ENCODE data around the gene LSAMP.

The LSAMP gene

GRCh38 chr3:116057400-116058006, 387.8 kb downstream of the LSAMP start:
- no peaks in the 10 kb centered on the region for H3K4me1 ChIP-seq (ENCODE audit: control insufficient read depth, insufficient read depth, low read length)

GRCh38 chr3:116056280-116056679, 389.0 kb downstream of the LSAMP start:
- Histone ChIP-seq H3K27ac (ENCODE audit: low read length) (no peak overlapping the region), H3K4me1 (ENCODE audit: control insufficient read depth, insufficient read depth, low read length) (no peaks in the 10 kb centered on the region), H3K27me3 (ENCODE audit: control insufficient read depth in 1 of 2, insufficient read depth in 2 of 2, low read length in 2 of 2) (no peaks in the 10 kb centered on the region), H3K9me3 (ENCODE audit: control insufficient read depth in 2 of 2, low read length in 2 of 2) (no peaks in the 10 kb centered on the region), H3K4me3 (ENCODE audit: low read length in 2 of 2) (no peak overlapping the region), H3K9ac (ENCODE audit: low read length in 2 of 2) (no peak overlapping the region), H3K36me3 (ENCODE audit: control insufficient read depth in 2 of 2, insufficient read depth in 2 of 2, low read length in 2 of 2) (no peaks in the 10 kb centered on the region)

More at GRCh38 chr3:116057400-116058006, 387.8 kb downstream of the LSAMP start:
- Histone ChIP-seq H3K27ac (ENCODE audit: low read length) (no peak overlapping the region), H3K4me3 (ENCODE audit: low read length in 2 of 2) (no peak overlapping the region), H3K27me3 (ENCODE audit: control insufficient read depth in 1 of 2, insufficient read depth in 2 of 2, low read length in 2 of 2) (no peaks in the 10 kb centered on the region), H3K9ac (ENCODE audit: low read length in 2 of 2) (no peak overlapping the region), H3K9me3 (ENCODE audit: control insufficient read depth in 2 of 2, low read length in 2 of 2) (no peaks in the 10 kb centered on the region), H3K36me3 (ENCODE audit: control insufficient read depth in 2 of 2, insufficient read depth in 2 of 2, low read length in 2 of 2) (no peaks in the 10 kb centered on the region)

GRCh38 chr3:116053017-116053416, 392.3 kb downstream of the LSAMP start:
- Histone ChIP-seq H3K27me3 (ENCODE audit: control insufficient read depth in 1 of 2, insufficient read depth in 2 of 2, low read length in 2 of 2) (no peaks in the 10 kb centered on the region), H3K4me3 (ENCODE audit: low read length in 2 of 2) (no peak overlapping the region), H3K9me3 (ENCODE audit: control insufficient read depth in 2 of 2, low read length in 2 of 2) (no peaks in the 10 kb centered on the region), H3K4me1 (ENCODE audit: control insufficient read depth, insufficient read depth, low read length) (peaks cover 3% of the 10 kb centered on the region), H3K27ac (ENCODE audit: low read length) (no peak overlapping the region), H3K9ac (ENCODE audit: low read length in 2 of 2) (no peak overlapping the region), H3K36me3 (ENCODE audit: control insufficient read depth in 2 of 2, insufficient read depth in 2 of 2, low read length in 2 of 2) (no peaks in the 10 kb centered on the region)

GRCh38 chr3:116052602-116053001, 392.7 kb downstream of the LSAMP start:
- Histone ChIP-seq H3K36me3 (ENCODE audit: control insufficient read depth in 2 of 2, insufficient read depth in 2 of 2, low read length in 2 of 2) (no peaks in the 10 kb centered on the region), H3K4me3 (ENCODE audit: low read length in 2 of 2) (no peak overlapping the region), H3K9ac (ENCODE audit: low read length in 2 of 2) (no peak overlapping the region), H3K4me1 (ENCODE audit: control insufficient read depth, insufficient read depth, low read length) (peaks cover 3% of the 10 kb centered on the region), H3K9me3 (ENCODE audit: control insufficient read depth in 2 of 2, low read length in 2 of 2) (no peaks in the 10 kb centered on the region), H3K27me3 (ENCODE audit: control insufficient read depth in 1 of 2, insufficient read depth in 2 of 2, low read length in 2 of 2) (no peaks in the 10 kb centered on the region), H3K27ac (ENCODE audit: low read length) (no peak overlapping the region)

GRCh38 chr3:116051586-116051985, 393.7 kb downstream of the LSAMP start:
- H3K9me3 ChIP-seq (ENCODE audit: control insufficient read depth in 2 of 2, low read length in 2 of 2) = no peaks in the 10 kb centered on the region
- no peaks in the 10 kb centered on the region for H3K36me3 ChIP-seq (ENCODE audit: control insufficient read depth in 2 of 2, insufficient read depth in 2 of 2, low read length in 2 of 2)
- H3K4me1 ChIP-seq (ENCODE audit: control insufficient read depth, insufficient read depth, low read length) = peaks cover 3% of the 10 kb centered on the region
- no peak overlapping the region for H3K27ac ChIP-seq (ENCODE audit: low read length)
- H3K4me3 ChIP-seq (ENCODE audit: low read length in 2 of 2) = no peak overlapping the region
- H3K27me3 ChIP-seq (ENCODE audit: control insufficient read depth in 1 of 2, insufficient read depth in 2 of 2, low read length in 2 of 2) = no peaks in the 10 kb centered on the region
- no peak overlapping the region for H3K9ac ChIP-seq (ENCODE audit: low read length in 2 of 2)

- no peak overlapping the region for H3K27ac ChIP-seq (ENCODE audit: low read length)
- H3K4me1 ChIP-seq (ENCODE audit: control insufficient read depth, insufficient read depth, low read length) = peaks cover 3% of the 10 kb centered on the region
- no peaks in the 10 kb centered on the region for H3K27me3 ChIP-seq (ENCODE audit: control insufficient read depth in 1 of 2, insufficient read depth in 2 of 2, low read length in 2 of 2)
- H3K9me3 ChIP-seq (ENCODE audit: control insufficient read depth in 2 of 2, low read length in 2 of 2) = no peaks in the 10 kb centered on the region
- H3K4me3 ChIP-seq (ENCODE audit: low read length in 2 of 2) = no peak overlapping the region
- no peak overlapping the region for H3K9ac ChIP-seq (ENCODE audit: low read length in 2 of 2)
- no peaks in the 10 kb centered on the region for H3K36me3 ChIP-seq (ENCODE audit: control insufficient read depth in 2 of 2, insufficient read depth in 2 of 2, low read length in 2 of 2)
Observed at GRCh38 chr3:116051040-116051439, 394.2 kb downstream of the LSAMP start.

- Histone ChIP-seq H3K4me3 (ENCODE audit: low read length in 2 of 2) (no peak overlapping the region), H3K27me3 (ENCODE audit: control insufficient read depth in 1 of 2, insufficient read depth in 2 of 2, low read length in 2 of 2) (no peaks in the 10 kb centered on the region), H3K36me3 (ENCODE audit: control insufficient read depth in 2 of 2, insufficient read depth in 2 of 2, low read length in 2 of 2) (no peaks in the 10 kb centered on the region), H3K27ac (ENCODE audit: low read length) (no peak overlapping the region), H3K9me3 (ENCODE audit: control insufficient read depth in 2 of 2, low read length in 2 of 2) (no peaks in the 10 kb centered on the region), H3K4me1 (ENCODE audit: control insufficient read depth, insufficient read depth, low read length) (peaks cover 3% of the 10 kb centered on the region), H3K9ac (ENCODE audit: low read length in 2 of 2) (no peak overlapping the region)
Observed at GRCh38 chr3:116050311-116050915, 394.9 kb downstream of the LSAMP start.

- H3K36me3 ChIP-seq (ENCODE audit: control insufficient read depth in 2 of 2, insufficient read depth in 2 of 2, low read length in 2 of 2) = no peaks in the 10 kb centered on the region
- no peak overlapping the region for H3K9ac ChIP-seq (ENCODE audit: low read length in 2 of 2)
- H3K27me3 ChIP-seq (ENCODE audit: control insufficient read depth in 1 of 2, insufficient read depth in 2 of 2, low read length in 2 of 2) = no peaks in the 10 kb centered on the region
- H3K27ac ChIP-seq (ENCODE audit: low read length) = no peak overlapping the region
- no peaks in the 10 kb centered on the region for H3K9me3 ChIP-seq (ENCODE audit: control insufficient read depth in 2 of 2, low read length in 2 of 2)
- peaks cover 3% of the 10 kb centered on the region for H3K4me1 ChIP-seq (ENCODE audit: control insufficient read depth, insufficient read depth, low read length)
- H3K4me3 ChIP-seq (ENCODE audit: low read length in 2 of 2) = no peak overlapping the region
Observed at GRCh38 chr3:116048991-116049390, 396.3 kb downstream of the LSAMP start.

- no peaks in the 10 kb centered on the region for H3K9me3 ChIP-seq (ENCODE audit: control insufficient read depth in 2 of 2, low read length in 2 of 2)
- H3K27me3 ChIP-seq (ENCODE audit: control insufficient read depth in 1 of 2, insufficient read depth in 2 of 2, low read length in 2 of 2) = no peaks in the 10 kb centered on the region
- no peak overlapping the region for H3K4me3 ChIP-seq (ENCODE audit: low read length in 2 of 2)
- no peak overlapping the region for H3K9ac ChIP-seq (ENCODE audit: low read length in 2 of 2)
- peaks cover 3% of the 10 kb centered on the region for H3K4me1 ChIP-seq (ENCODE audit: control insufficient read depth, insufficient read depth, low read length)
- no peaks in the 10 kb centered on the region for H3K36me3 ChIP-seq (ENCODE audit: control insufficient read depth in 2 of 2, insufficient read depth in 2 of 2, low read length in 2 of 2)
- H3K27ac ChIP-seq (ENCODE audit: low read length) = no peak overlapping the region
Observed at GRCh38 chr3:116046350-116046749, 398.9 kb downstream of the LSAMP start.

GRCh38 chr3:116045314-116045713, 400.0 kb downstream of the LSAMP start:
- H3K4me1 ChIP-seq (ENCODE audit: control insufficient read depth, insufficient read depth, low read length) = no peaks in the 10 kb centered on the region
- no peaks in the 10 kb centered on the region for H3K9me3 ChIP-seq (ENCODE audit: control insufficient read depth in 2 of 2, low read length in 2 of 2)
- H3K4me3 ChIP-seq (ENCODE audit: low read length in 2 of 2) = no peak overlapping the region
- H3K9ac ChIP-seq (ENCODE audit: low read length in 2 of 2) = no peak overlapping the region
- H3K27ac ChIP-seq (ENCODE audit: low read length) = no peak overlapping the region
- H3K36me3 ChIP-seq (ENCODE audit: control insufficient read depth in 2 of 2, insufficient read depth in 2 of 2, low read length in 2 of 2) = no peaks in the 10 kb centered on the region
- no peaks in the 10 kb centered on the region for H3K27me3 ChIP-seq (ENCODE audit: control insufficient read depth in 1 of 2, insufficient read depth in 2 of 2, low read length in 2 of 2)

- H3K36me3 ChIP-seq (ENCODE audit: control insufficient read depth in 2 of 2, insufficient read depth in 2 of 2, low read length in 2 of 2) = no peaks in the 10 kb centered on the region
- no peak overlapping the region for H3K9ac ChIP-seq (ENCODE audit: low read length in 2 of 2)
- no peak overlapping the region for H3K27ac ChIP-seq (ENCODE audit: low read length)
- no peaks in the 10 kb centered on the region for H3K9me3 ChIP-seq (ENCODE audit: control insufficient read depth in 2 of 2, low read length in 2 of 2)
- H3K4me3 ChIP-seq (ENCODE audit: low read length in 2 of 2) = no peak overlapping the region
- no peaks in the 10 kb centered on the region for H3K4me1 ChIP-seq (ENCODE audit: control insufficient read depth, insufficient read depth, low read length)
- no peaks in the 10 kb centered on the region for H3K27me3 ChIP-seq (ENCODE audit: control insufficient read depth in 1 of 2, insufficient read depth in 2 of 2, low read length in 2 of 2)
Observed at GRCh38 chr3:116040152-116040551, 405.1 kb downstream of the LSAMP start.
